ENCODE data around the gene PLXNA4. TPM values are rescaled to one million over a fixed set of nuclear protein-coding genes. Genes with fewer than 3 reads are reported as not detected.
A peak's percentile ranks its signal among the peaks of the same experiment; 100 is the strongest.

The PLXNA4 gene
- polyA plus RNA-seq, 2 of the 4 experiments (the other 2 are of a cell fraction) = 0.12 to 0.34 TPM

GRCh38 chr7:132125096-132125495 is 451.2 kb downstream of the PLXNA4 start:
- Histone ChIP-seq H3K4me1 (peaks cover 8% of the 10 kb centered on the region; the same call in 2 of the 3 replicates), H3K9me3 (no peaks in the 10 kb centered on the region), H3K27ac (no peak overlapping the region), H3K4me3 (no peak overlapping the region), H3K4me2 (no peak overlapping the region)
- TF ChIP-seq HMGXB4 (CRISPR knock-in tag; IDR thresholded peaks at IDR 0.05; ENCODE audit: borderline replicate concordance) = no peak
- no peak for TF ChIP-seq RFX5 (IDR thresholded peaks at IDR 0.05)
- TF ChIP-seq HDAC2 (IDR thresholded peaks at IDR 0.05) = no peak
- TF ChIP-seq RNF2 (IDR thresholded peaks at IDR 0.05; ENCODE audit: borderline replicate concordance, low read depth) = no peak
- TF ChIP-seq BHLHE40 (IDR thresholded peaks at IDR 0.05; ENCODE audit: low read depth, low read length) = no peak
- no peak for TF ChIP-seq NFE2L2 (conservative IDR thresholded peaks at IDR 0.05; ENCODE audit: low read length)
- no peak for TF ChIP-seq HOXB5 (CRISPR knock-in tag; IDR thresholded peaks at IDR 0.05)
- no peak for TF ChIP-seq EHF (CRISPR knock-in tag; IDR thresholded peaks at IDR 0.05)
- TF ChIP-seq POLR2AphosphoS2 (conservative IDR thresholded peaks at IDR 0.05; ENCODE audit: low read length) = no peak
- TF ChIP-seq SMC3 (IDR thresholded peaks at IDR 0.05) = no peak
- no peak for TF ChIP-seq HES2 (IDR thresholded peaks at IDR 0.05)
- TF ChIP-seq JUNB (IDR thresholded peaks at IDR 0.05) = no peak
- no peak for TF ChIP-seq MYC (IDR thresholded peaks at IDR 0.05; ENCODE audit: borderline replicate concordance, low read length)
- no peak for TF ChIP-seq RARB (CRISPR knock-in tag; IDR thresholded peaks at IDR 0.05)
- TF ChIP-seq KDM1A (IDR thresholded peaks at IDR 0.05; ENCODE audit: low read depth) = no peak
- TF ChIP-seq CBX8 (IDR thresholded peaks at IDR 0.05) = no peak
- no peak for TF ChIP-seq KDM5A (IDR thresholded peaks at IDR 0.05)
- DNase-seq (ENCODE audit: low read depth in 1 of 2, low spot score in 1 of 2) (no peak), FAIRE-seq (no peak), ATAC-seq (no peak)
- ChIA-PET POLR2A (no interaction called here), CTCF (no interaction called here)
- WGBS (ENCODE audit: missing lambda C conversion rate) = 80% methylated on average over 3 of the region's 3 CpGs

DNA sequence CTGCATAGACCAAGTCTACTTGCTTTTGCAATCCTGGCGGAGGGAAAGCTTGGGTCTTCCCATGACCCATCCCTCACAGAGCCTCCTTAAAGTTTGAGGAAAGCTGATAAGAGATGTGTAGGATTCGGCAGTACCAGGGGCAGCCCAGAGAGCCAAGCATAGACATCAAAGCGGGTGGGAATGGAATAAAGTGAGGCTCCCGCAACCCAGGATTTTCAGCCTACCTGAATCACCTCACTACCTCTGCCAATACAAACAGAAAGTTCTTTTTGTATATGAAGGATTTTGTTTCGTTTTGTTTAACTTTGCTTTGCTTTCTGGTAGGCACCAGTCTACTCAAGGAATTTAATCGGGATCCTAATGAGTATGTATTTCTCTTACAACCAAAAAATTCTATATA is 451.7 kb downstream of the PLXNA4 start:
- POLR2A ChIA-PET = no interaction called here
- H3K4me3 ChIP-seq = no peak overlapping the region

More for the DNA sequence above, 451.7 kb downstream of the PLXNA4 start:
- no peak for FAIRE-seq
- TF ChIP-seq ZNF302 (CRISPR knock-in tag; IDR thresholded peaks at IDR 0.05) = no peak
- TF ChIP-seq JUN (IDR thresholded peaks at IDR 0.05) = no peak
- TF ChIP-seq ZFP36 (IDR thresholded peaks at IDR 0.05; ENCODE audit: borderline replicate concordance, partially characterized antibody) = no peak
- no peak for TF ChIP-seq KDM1A (IDR thresholded peaks at IDR 0.05; ENCODE audit: low read depth)
- no peak for TF ChIP-seq NR3C1 (IDR thresholded peaks at IDR 0.05)
- TF ChIP-seq SREBF2 (IDR thresholded peaks at IDR 0.05) = no peak
- no peak for TF ChIP-seq POLR2A (IDR thresholded peaks at IDR 0.05; ENCODE audit: low read length)
- TF ChIP-seq MAFK (IDR thresholded peaks at IDR 0.05; ENCODE audit: partially characterized antibody) = no peak
- no peak for TF ChIP-seq RCOR1 (IDR thresholded peaks at IDR 0.05; ENCODE audit: low read depth, low read length)
- TF ChIP-seq, protein P1, sequence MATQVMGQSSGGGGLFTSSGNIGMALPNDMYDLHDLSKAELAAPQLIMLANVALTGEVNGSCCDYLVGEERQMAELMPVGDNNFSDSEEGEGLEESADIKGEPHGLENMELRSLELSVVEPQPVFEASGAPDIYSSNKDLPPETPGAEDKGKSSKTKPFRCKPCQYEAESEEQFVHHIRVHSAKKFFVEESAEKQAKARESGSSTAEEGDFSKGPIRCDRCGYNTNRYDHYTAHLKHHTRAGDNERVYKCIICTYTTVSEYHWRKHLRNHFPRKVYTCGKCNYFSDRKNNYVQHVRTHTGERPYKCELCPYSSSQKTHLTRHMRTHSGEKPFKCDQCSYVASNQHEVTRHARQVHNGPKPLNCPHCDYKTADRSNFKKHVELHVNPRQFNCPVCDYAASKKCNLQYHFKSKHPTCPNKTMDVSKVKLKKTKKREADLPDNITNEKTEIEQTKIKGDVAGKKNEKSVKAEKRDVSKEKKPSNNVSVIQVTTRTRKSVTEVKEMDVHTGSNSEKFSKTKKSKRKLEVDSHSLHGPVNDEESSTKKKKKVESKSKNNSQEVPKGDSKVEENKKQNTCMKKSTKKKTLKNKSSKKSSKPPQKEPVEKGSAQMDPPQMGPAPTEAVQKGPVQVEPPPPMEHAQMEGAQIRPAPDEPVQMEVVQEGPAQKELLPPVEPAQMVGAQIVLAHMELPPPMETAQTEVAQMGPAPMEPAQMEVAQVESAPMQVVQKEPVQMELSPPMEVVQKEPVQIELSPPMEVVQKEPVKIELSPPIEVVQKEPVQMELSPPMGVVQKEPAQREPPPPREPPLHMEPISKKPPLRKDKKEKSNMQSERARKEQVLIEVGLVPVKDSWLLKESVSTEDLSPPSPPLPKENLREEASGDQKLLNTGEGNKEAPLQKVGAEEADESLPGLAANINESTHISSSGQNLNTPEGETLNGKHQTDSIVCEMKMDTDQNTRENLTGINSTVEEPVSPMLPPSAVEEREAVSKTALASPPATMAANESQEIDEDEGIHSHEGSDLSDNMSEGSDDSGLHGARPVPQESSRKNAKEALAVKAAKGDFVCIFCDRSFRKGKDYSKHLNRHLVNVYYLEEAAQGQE (IDR thresholded peaks at IDR 0.05) = no peak
- no peak for TF ChIP-seq CEBPB (IDR thresholded peaks at IDR 0.05)
- TF ChIP-seq JUNB (IDR thresholded peaks at IDR 0.05) = no peak
- TF ChIP-seq CHD2 (IDR thresholded peaks at IDR 0.05; ENCODE audit: low read length, partially characterized antibody) = no peak
- TF ChIP-seq HES2 (IDR thresholded peaks at IDR 0.05) = no peak
- no peak for TF ChIP-seq CBX2 (IDR thresholded peaks at IDR 0.05; ENCODE audit: borderline replicate concordance, low read depth)
- no peak for TF ChIP-seq RFX5 (IDR thresholded peaks at IDR 0.05)
- TF ChIP-seq, protein P2, sequence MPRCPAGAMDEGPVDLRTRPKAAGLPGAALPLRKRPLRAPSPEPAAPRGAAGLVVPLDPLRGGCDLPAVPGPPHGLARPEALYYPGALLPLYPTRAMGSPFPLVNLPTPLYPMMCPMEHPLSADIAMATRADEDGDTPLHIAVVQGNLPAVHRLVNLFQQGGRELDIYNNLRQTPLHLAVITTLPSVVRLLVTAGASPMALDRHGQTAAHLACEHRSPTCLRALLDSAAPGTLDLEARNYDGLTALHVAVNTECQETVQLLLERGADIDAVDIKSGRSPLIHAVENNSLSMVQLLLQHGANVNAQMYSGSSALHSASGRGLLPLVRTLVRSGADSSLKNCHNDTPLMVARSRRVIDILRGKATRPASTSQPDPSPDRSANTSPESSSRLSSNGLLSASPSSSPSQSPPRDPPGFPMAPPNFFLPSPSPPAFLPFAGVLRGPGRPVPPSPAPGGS (IDR thresholded peaks at IDR 0.05) = no peak
- no peak for TF ChIP-seq CBX8 (IDR thresholded peaks at IDR 0.05)
- TF ChIP-seq FOSB (CRISPR knock-in tag; IDR thresholded peaks at IDR 0.05) = no peak
- H3K4me1 ChIP-seq = peaks cover 11% of the 10 kb centered on the region; the same call in 2 of the 3 replicates
- H3K9me3 ChIP-seq = no peaks in the 10 kb centered on the region
- peak overlapping the region; percentile 23; the same call in 1 of the 3 replicates for H3K4me2 ChIP-seq
- CTCF ChIA-PET = no interaction called here
- no peak for ATAC-seq
- no peak overlapping the region for H3K27ac ChIP-seq
- no peak for DNase-seq (ENCODE audit: low read depth in 1 of 2, low spot score in 1 of 2)
- WGBS (ENCODE audit: missing lambda C conversion rate) = 62% methylated on average over 6 of the region's 6 CpGs

Data from A549 (cell line).